Naive thymus-derived CD4-positive, alpha-beta T cell (primary cell): ENCODE results near the gene KRT31. TPM values are rescaled to one million over a fixed set of nuclear protein-coding genes. Genes with fewer than 3 reads are reported as not detected.
"Not testable (repeated sequence)": the region's sequence is repeated elsewhere in the genome, so short reads cannot be mapped to it uniquely, and the experiment has no call there.

Experiments used
- ATAC-seq: fragments of 150-1000 bp; cut with Tn5 transposase; 2 replicates; pipeline ENCODE4 v1.10.0; 2021; ENCODE audit warnings: mild to moderate bottlenecking, moderate library complexity
- CTCF ChIA-PET: fragments of 350-600 bp; sonication (Branson Sonifier 250); formaldehyde crosslinking; loops from one replicate; lab custom pipeline; 2021; ENCODE audit warnings: antibody characterized with exemption; lab: Charles Lee
- POLR2A ChIA-PET: fragments of 350-600 bp; sonication (Branson Sonifier 250); formaldehyde crosslinking; loops from one replicate; lab custom pipeline; 2021; ENCODE audit warnings: antibody characterized with exemption, inconsistent platforms; lab: Charles Lee
- DNase-seq, 9 donors: peaks; one replicate each; pipeline versions ENCODE4 v3.0.0 to v3.0.0-alpha.2; 2020 to 2022; ENCODE audit warnings: mixed read lengths in 1 of 9
- H3K27ac ChIP-seq: one replicate; pipeline ENCODE4 v1.7.0; 2013; ENCODE audit warnings: mild to moderate bottlenecking, low read depth, low read length, moderate library complexity
- H3K27me3 ChIP-seq, 2 donors: one replicate each; pipeline ENCODE4 v1.7.0; 2013; ENCODE audit warnings: low read length in 2 of 2, mild to moderate bottlenecking in 2 of 2, moderate library complexity in 2 of 2; ENCODE audit not compliant: control insufficient read depth in 2 of 2, insufficient read depth in 2 of 2
- H3K36me3 ChIP-seq, 3 experiments: 1 replicate in 2 of 3; 2 replicates in 1 of 3; pipeline ENCODE4 v1.7.0; 2013; ENCODE audit warnings: low read length in 3 of 3, mild to moderate bottlenecking in 3 of 3, moderate library complexity in 1 of 3; ENCODE audit not compliant: insufficient read depth in 3 of 3, control insufficient read depth in 2 of 3
- H3K4me1 ChIP-seq, 2 donors: one replicate each; pipeline ENCODE4 v1.7.0; 2013; ENCODE audit warnings: low read length in 2 of 2, mild to moderate bottlenecking in 2 of 2, moderate library complexity in 1 of 2; ENCODE audit not compliant: control insufficient read depth in 2 of 2, insufficient read depth in 2 of 2
- H3K4me3 ChIP-seq: 2 replicates; pipeline ENCODE4 v1.7.0; 2013; ENCODE audit warnings: mild to moderate bottlenecking, low read length
- H3K9me3 ChIP-seq, 3 experiments: 1 replicate in 2 of 3; 2 replicates in 1 of 3; pipeline ENCODE4 v1.7.0; 2013; ENCODE audit warnings: low read length in 3 of 3; ENCODE audit not compliant: control insufficient read depth in 2 of 3
- H3K27ac Mint-ChIP-seq, 9 donors: one replicate each; pipeline ENCODE4 v1.8.0; 2020 to 2022; ENCODE audit warnings: mixed read lengths in 9 of 9, mild to moderate bottlenecking in 8 of 9, moderate library complexity in 5 of 9, inconsistent platforms in 2 of 9
- H3K27me3 Mint-ChIP-seq, 5 donors: one replicate each; pipeline ENCODE4 v1.8.0; 2021 to 2022; ENCODE audit warnings: mixed read lengths in 5 of 5, mild to moderate bottlenecking in 1 of 5
- H3K36me3 Mint-ChIP-seq, 5 donors: one replicate each; pipeline ENCODE4 v1.8.0; 2020 to 2022; ENCODE audit warnings: mixed read lengths in 5 of 5, mild to moderate bottlenecking in 3 of 5, inconsistent platforms in 1 of 5
- H3K4me1 Mint-ChIP-seq, 7 donors: one replicate each; pipeline ENCODE4 v1.8.0; 2020 to 2022; ENCODE audit warnings: mixed read lengths in 7 of 7, mild to moderate bottlenecking in 3 of 7, inconsistent platforms in 1 of 7
- H3K4me3 Mint-ChIP-seq, 10 donors: one replicate each; pipeline ENCODE4 v1.8.0; 2020 to 2022; ENCODE audit warnings: mild to moderate bottlenecking in 10 of 10, mixed read lengths in 10 of 10, moderate library complexity in 6 of 10, inconsistent platforms in 2 of 10
- H3K9me3 Mint-ChIP-seq, 11 donors: one replicate each; pipeline ENCODE4 v1.8.0; 2020 to 2022; ENCODE audit warnings: mixed read lengths in 11 of 11, mild to moderate bottlenecking in 4 of 11, inconsistent platforms in 1 of 11, moderate library complexity in 1 of 11
- intact Hi-C, 2 donors: fragments of 100-400 bp; cut with micrococcal nuclease; formaldehyde crosslinking; loops; one replicate each; pipeline ENCODE4 v1.15.1; 2023
- polyA plus RNA-seq, 2 donors: library from polyadenylated mRNA; unstranded; fragments of 300-500 nt; fragmentation: Illumina TruSeq; gene quantifications; one replicate each; pipeline ENCODE4 v1.2.3, GENCODE V29; 2021
- total RNA-seq, 6 experiments: library from RNA in 5 of 6; stranded (reverse) in 5 of 6; gene quantifications; 1 replicate in 5 of 6; 2 replicates in 1 of 6; pipeline ENCODE4 v1.2.3 and lab custom pipeline; 2021 to 2026

The KRT31 gene
- total and polyA plus RNA-seq, 7 experiments from 2014 or later, result not detected

DNA sequence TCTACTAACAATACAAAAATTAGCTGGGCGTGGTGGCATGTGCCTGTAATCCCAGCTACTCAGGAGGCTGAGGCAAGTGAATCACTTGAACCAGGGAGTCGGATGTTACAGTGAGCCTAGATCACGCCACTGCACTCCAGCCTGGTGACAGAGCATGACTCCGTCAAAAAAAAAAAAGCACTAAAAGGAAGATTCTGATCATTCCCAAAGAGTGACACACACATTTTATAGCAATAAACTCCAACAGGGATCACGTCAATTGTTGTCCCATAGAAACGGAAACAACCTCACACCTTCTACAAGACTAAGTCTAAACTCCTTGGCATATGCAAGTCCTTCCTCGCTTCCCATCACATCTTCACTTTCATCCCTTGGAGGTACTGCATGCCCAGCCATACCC, 17.3 kb downstream of the KRT31 start:
- Mint-ChIP-seq H3K4me1 (peaks cover 0 to 24% (median 23%) of the 10 kb centered on the region in 7 donors), H3K27ac (peak overlapping the region in 2 of 9 donors; percentile 6 to 9)
- POLR2A ChIA-PET, CTCF ChIA-PET, H3K9me3 Mint-ChIP-seq, H3K27me3 ChIP-seq, H3K36me3 ChIP-seq, intact Hi-C loops, H3K4me3 ChIP-seq, H3K27ac ChIP-seq, H3K36me3 Mint-ChIP-seq, H3K4me3 Mint-ChIP-seq, DNase-seq, H3K27me3 Mint-ChIP-seq, ATAC-seq, H3K9me3 ChIP-seq: not testable (repeated sequence)
- peaks cover 0 to 10% of the 10 kb centered on the region in 2 donors for H3K4me1 ChIP-seq

GRCh38 chr17:41377546-41377945, 19.9 kb downstream of the KRT31 start:
- intact Hi-C loops, result no loop called here
- Histone ChIP-seq H3K4me1 (peaks cover 0 to 10% of the 10 kb centered on the region in 2 donors), H3K27me3 (no peaks in the 10 kb centered on the region), H3K27ac (no peak overlapping the region), H3K36me3 (no peaks in the 10 kb centered on the region), H3K9me3 (no peaks in the 10 kb centered on the region), H3K4me3 (no peak overlapping the region)
- Mint-ChIP-seq H3K27me3 (peaks cover 0 to 6% (median 0%) of the 10 kb centered on the region in 5 donors), H3K9me3 (peaks cover 4 to 13% (median 7%) of the 10 kb centered on the region in 11 donors), H3K4me3 (peak overlapping the region in 4 of 10 donors; percentile 28 to 49 (median 38)), H3K4me1 (peaks cover 0 to 28% (median 23%) of the 10 kb centered on the region in 7 donors), H3K36me3 (peaks cover 0 to 7% (median 4%) of the 10 kb centered on the region in 5 donors), H3K27ac (peak overlapping the region in 3 of 9 donors; percentile 12 to 36 (median 32))
- CTCF ChIA-PET, result interaction anchor here (0.6 to 1.3 kb wide), 2 partner anchors 69 to 1449 kb away, joined by 3 read pairs; partner anchors contain the start of gene KRTAP16-1
- ATAC-seq (no peak), DNase-seq (no peak)
- POLR2A ChIA-PET, result no interaction called here

DNA sequence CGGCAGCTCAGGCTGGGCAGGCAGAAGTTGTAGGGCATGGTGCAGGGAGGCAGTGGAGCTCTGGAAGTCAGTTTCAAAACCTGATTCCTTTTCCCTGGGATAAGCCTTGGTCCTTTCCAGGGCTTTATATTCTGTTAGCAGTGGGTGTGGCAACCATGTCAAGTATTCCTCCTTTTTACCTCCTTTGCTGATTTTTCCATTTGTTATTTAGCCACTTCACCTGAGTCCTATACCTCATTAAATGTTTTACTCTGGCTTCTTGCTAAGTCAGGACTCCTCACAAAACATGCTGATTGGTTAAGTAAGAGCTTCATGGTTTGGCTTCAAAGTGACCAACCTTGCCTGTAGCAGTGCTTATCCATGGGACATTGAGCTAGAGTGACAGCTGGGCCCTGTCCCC, 27.7 kb downstream of the KRT31 start, which contains the start of gene KRT33B:
KRT33B (minus strand) TSS at position 101 of the 400 bp plus-strand sequence; CDS start at position 38, 63 bp downstream.
- POLR2A ChIA-PET, result no interaction called here
- CTCF ChIA-PET, result no interaction called here
- H3K36me3 Mint-ChIP-seq, result peaks cover 0 to 6% (median 0%) of the 10 kb centered on the region in 5 donors
- Histone ChIP-seq H3K36me3 (no peaks in the 10 kb centered on the region), H3K27me3 (no peaks in the 10 kb centered on the region), H3K27ac (no peak within 1 kb of the TSS), H3K4me1 (peaks cover 0 to 8% of the 10 kb centered on the region in 2 donors), H3K4me3 (no peak within 1 kb of the TSS), H3K9me3 (no peaks in the 10 kb centered on the region)
- peaks cover 0 to 12% (median 0%) of the 10 kb centered on the region in 5 donors for H3K27me3 Mint-ChIP-seq
- peaks cover 0 to 10% (median 8%) of the 10 kb centered on the region in 7 donors for H3K4me1 Mint-ChIP-seq
- peaks cover 0 to 8% (median 6%) of the 10 kb centered on the region in 11 donors for H3K9me3 Mint-ChIP-seq
- DNase-seq, result no peak
- no peak for ATAC-seq
- no peak within 1 kb of the TSS for H3K4me3 Mint-ChIP-seq
- peak within 1 kb of the TSS in 3 of 9 donors; percentile 18 to 63 (median 25) for H3K27ac Mint-ChIP-seq
- intact Hi-C loops, result no loop called here

DNA sequence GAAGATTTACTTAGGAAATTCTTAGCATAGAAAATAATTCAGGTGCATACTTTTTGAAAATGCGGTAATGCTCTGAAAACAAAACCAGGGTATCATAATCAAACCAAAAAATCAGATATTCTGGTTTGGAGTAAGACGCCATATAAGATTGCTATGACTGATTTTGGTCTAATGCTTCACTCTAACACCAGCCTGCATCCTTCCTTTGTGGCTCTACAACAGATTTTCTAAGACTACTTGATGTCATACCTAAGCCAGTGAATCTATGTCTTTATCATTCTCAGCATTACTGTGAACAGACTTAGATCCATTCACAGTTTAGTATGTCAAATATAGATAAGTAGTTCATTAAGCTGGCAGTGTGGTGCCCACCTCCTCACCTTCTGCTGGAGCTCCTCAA, 28.4 kb downstream of the KRT31 start:
- Mint-ChIP-seq H3K4me3 (no peak overlapping the region), H3K36me3 (no peaks in the 10 kb centered on the region), H3K9me3 (peaks cover 0 to 3% (median 0%) of the 10 kb centered on the region in 11 donors), H3K27ac (no peak overlapping the region), H3K4me1 (peaks cover 0 to 17% (median 6%) of the 10 kb centered on the region in 7 donors), H3K27me3 (peaks cover 0 to 9% (median 0%) of the 10 kb centered on the region in 5 donors)
- H3K27ac ChIP-seq, result no peak overlapping the region
- intact Hi-C loops, result no loop called here
- CTCF ChIA-PET, result no interaction called here
- no peaks in the 10 kb centered on the region for H3K27me3 ChIP-seq
- H3K4me1 ChIP-seq, result peaks cover 0 to 8% of the 10 kb centered on the region in 2 donors
- no peaks in the 10 kb centered on the region for H3K9me3 ChIP-seq
- no peak overlapping the region for H3K4me3 ChIP-seq
- no peak for ATAC-seq
- no peak for DNase-seq
- POLR2A ChIA-PET, result no interaction called here
- no peaks in the 10 kb centered on the region for H3K36me3 ChIP-seq

DNA sequence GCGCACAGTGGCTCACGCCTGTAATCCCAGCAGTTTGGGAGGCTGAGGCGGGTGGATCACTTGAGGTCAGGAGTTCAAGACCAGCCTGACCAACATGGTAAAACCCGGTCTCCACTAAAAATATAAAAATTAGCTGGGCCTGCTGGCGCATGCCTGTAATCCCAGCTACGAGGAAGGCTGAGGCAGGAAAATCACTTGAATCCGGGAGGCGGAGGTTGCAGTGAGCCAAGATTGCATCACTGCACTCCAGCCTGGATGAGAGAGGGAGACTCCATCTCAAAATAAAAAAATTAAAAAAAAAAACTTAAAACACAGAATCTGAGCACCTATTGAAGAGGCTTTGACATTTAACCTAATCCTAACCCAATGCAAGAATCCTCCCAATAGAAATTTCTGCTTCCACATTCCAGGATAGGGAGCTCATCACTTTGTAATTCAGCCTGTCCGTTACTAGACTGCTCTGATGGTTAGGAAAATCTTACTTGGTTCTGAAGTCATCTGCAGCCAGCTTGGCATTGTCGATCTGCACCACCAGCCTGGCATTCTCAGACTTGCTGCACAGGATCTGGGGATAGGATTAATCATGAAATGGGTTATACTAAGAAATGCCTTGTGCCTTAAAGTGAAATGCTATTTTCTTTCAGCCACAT, 29.9 kb downstream of the KRT31 start:
- ATAC-seq (no peak), DNase-seq (no peak)
- no peaks in the 10 kb centered on the region for H3K9me3 ChIP-seq
- Mint-ChIP-seq H3K4me1 (peaks cover 0 to 21% (median 6%) of the 10 kb centered on the region in 7 donors), H3K27ac (no peak overlapping the region), H3K4me3 (no peak overlapping the region), H3K9me3 (no peaks in the 10 kb centered on the region), H3K36me3 (no peaks in the 10 kb centered on the region), H3K27me3 (peaks cover 0 to 9% (median 0%) of the 10 kb centered on the region in 5 donors)
- CTCF ChIA-PET, result interaction anchor here (0.6 kb wide), 1 partner anchor 1038 kb away, joined by 6 read pairs; no protein-coding TSS in a partner anchor
- no peak overlapping the region for H3K27ac ChIP-seq
- H3K4me3 ChIP-seq, result no peak overlapping the region
- intact Hi-C loops, result no loop called here
- H3K27me3 ChIP-seq, result no peaks in the 10 kb centered on the region
- peaks cover 3 to 8% of the 10 kb centered on the region in 2 donors for H3K4me1 ChIP-seq
- H3K36me3 ChIP-seq, result no peaks in the 10 kb centered on the region
- POLR2A ChIA-PET, result no interaction called here

DNA sequence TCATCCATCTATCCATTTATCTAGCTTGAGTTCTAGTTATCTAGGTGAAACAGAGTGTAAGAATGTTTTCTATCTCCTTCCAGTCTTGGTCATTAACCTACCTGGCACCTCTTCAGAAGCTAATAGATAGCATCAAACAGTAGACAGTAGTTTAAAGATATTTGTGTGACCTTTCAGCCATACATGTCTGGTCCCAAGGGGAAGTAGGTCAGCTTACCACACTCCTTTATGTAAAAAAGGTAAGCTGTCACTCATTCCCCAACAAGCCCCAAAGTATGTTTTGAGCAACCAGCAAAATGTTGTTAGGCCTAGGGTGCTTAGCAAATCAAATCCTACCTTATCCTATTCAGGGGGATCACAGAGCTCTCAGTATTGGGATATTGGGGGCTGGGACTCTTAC, 31.3 kb downstream of the KRT31 start:
- Mint-ChIP-seq H3K4me3 (no peak overlapping the region), H3K9me3 (no peaks in the 10 kb centered on the region), H3K4me1 (peaks cover 0 to 18% (median 6%) of the 10 kb centered on the region in 7 donors), H3K36me3 (no peaks in the 10 kb centered on the region), H3K27me3 (peaks cover 0 to 9% (median 0%) of the 10 kb centered on the region in 5 donors), H3K27ac (peak overlapping the region in 1 of 9 donors; percentile 28)
- intact Hi-C loops, result no loop called here
- H3K27ac ChIP-seq, result no peak overlapping the region
- no peaks in the 10 kb centered on the region for H3K27me3 ChIP-seq
- H3K4me1 ChIP-seq, result peaks cover 3 to 8% of the 10 kb centered on the region in 2 donors
- H3K9me3 ChIP-seq, result no peaks in the 10 kb centered on the region
- ChIA-PET CTCF (no interaction called here), POLR2A (no interaction called here)
- H3K4me3 ChIP-seq, result no peak overlapping the region
- H3K36me3 ChIP-seq, result no peaks in the 10 kb centered on the region
- no peak for ATAC-seq
- no peak for DNase-seq
